Calu3 (cell line): ENCODE measurements around the gene RAPSN. TPM values are rescaled to one million over a fixed set of nuclear protein-coding genes. Genes with fewer than 3 reads are reported as not detected.

Source experiments
- BruUV-seq: library from RNA; stranded (reverse); fragments of 400-500 nt; replicated peaks from 2 replicates; lab custom pipeline; 2021; lab: Mats Ljungman, UMichigan
- CTCF ChIA-PET: fragments of 300-600 bp; sonication (Branson Sonifier 250); formaldehyde crosslinking; loops from one replicate; lab custom pipeline; 2022; ENCODE audit warnings: antibody characterized with exemption; lab: Charles Lee
- DNase-seq: peaks from one replicate; pipeline ENCODE4 v3.0.0; 2022
- H3K27ac Mint-ChIP-seq: one replicate; pipeline ENCODE4 v1.8.0; 2022; ENCODE audit warnings: mixed read lengths; ENCODE audit not compliant: unreplicated experiment
- H3K27me3 Mint-ChIP-seq: one replicate; pipeline ENCODE4 v1.8.0; 2022; ENCODE audit warnings: mixed read lengths; ENCODE audit not compliant: unreplicated experiment
- H3K36me3 Mint-ChIP-seq: one replicate; pipeline ENCODE4 v1.8.0; 2022; ENCODE audit warnings: mild to moderate bottlenecking, moderate library complexity, mixed read lengths; ENCODE audit not compliant: insufficient read depth, unreplicated experiment
- H3K4me1 Mint-ChIP-seq: one replicate; pipeline ENCODE4 v1.8.0; 2022; ENCODE audit warnings: mild to moderate bottlenecking, low read depth, mixed read lengths; ENCODE audit not compliant: unreplicated experiment
- H3K4me3 Mint-ChIP-seq: one replicate; pipeline ENCODE4 v1.8.0; 2022; ENCODE audit warnings: mild to moderate bottlenecking, low read depth, moderate library complexity, mixed read lengths; ENCODE audit not compliant: unreplicated experiment
- H3K9me3 Mint-ChIP-seq: one replicate; pipeline ENCODE4 v1.8.0; 2022; ENCODE audit warnings: low read depth, mixed read lengths; ENCODE audit not compliant: unreplicated experiment
- intact Hi-C: fragments of 100-400 bp; cut with micrococcal nuclease; formaldehyde crosslinking; loops from one replicate; pipeline ENCODE4 v1.10.0; 2022; ENCODE audit not compliant: unreplicated experiment
- total RNA-seq: library from RNA; stranded (reverse); gene quantifications from 2 replicates; pipeline ENCODE4 v1.2.3, GENCODE V29; 2022
- TF ChIP-seq, protein P1 (sequence below): fragments of 200-600 bp; IDR thresholded peaks from one replicate; pipeline ENCODE4 v1.8.0; 2022; ENCODE audit warnings: antibody characterized with exemption; ENCODE audit not compliant: unreplicated experiment

Gene RAPSN
- total RNA-seq, 1 experiment from 2014 or later: 1.8 TPM

DNA sequence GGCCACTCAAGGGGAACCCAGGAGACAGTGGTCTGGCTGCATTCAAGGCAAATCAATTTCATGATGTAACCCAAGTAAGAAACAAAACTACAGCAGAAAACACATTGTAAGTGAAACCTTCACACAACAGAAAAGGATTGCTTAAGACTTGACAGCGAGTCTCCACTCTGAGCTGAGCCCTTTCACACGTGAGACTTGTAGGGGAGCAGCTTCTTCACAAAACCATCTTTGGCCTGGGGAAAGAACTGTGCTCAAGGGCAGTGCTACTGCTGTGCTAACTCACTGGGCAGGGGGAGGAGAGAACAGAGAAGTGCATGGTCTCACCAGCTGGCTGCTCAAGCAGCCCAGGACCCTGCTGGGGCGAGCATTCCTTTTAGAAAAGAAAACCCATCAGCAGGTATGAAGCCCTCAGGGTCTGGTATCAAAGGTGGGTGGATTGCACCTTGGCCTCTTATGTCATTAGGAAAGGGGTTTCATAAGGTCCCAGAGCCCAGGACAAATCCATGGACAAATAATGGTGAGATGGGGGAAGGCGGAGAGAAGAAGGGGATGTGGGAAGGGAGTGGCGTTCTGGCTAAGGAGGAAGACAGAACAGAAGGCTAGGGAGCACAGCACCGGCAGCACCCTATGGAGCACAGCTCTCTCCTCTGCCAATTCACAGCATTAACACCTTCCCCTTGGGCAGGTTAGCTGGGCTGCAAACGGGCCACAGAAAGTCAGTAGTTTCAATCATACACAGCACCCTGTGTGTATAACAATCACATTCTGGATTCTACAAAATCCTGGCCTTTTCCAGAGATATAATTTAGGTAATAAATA lies 20.6 kb upstream of the RAPSN start:
- CTCF ChIA-PET: interaction anchor here (1.1 kb wide), 1 partner anchor 96 kb away, joined by 3 read pairs; the partner anchor contains the start of gene PTPMT1
- no peak overlapping the region for H3K4me3 Mint-ChIP-seq
- H3K27ac Mint-ChIP-seq: no peak overlapping the region
- DNase-seq: no peak
- H3K36me3 Mint-ChIP-seq: peaks cover 69% of the 10 kb centered on the region
- no peaks in the 10 kb centered on the region for H3K9me3 Mint-ChIP-seq
- intact Hi-C loops: no loop called here
- TF ChIP-seq, protein P1, sequence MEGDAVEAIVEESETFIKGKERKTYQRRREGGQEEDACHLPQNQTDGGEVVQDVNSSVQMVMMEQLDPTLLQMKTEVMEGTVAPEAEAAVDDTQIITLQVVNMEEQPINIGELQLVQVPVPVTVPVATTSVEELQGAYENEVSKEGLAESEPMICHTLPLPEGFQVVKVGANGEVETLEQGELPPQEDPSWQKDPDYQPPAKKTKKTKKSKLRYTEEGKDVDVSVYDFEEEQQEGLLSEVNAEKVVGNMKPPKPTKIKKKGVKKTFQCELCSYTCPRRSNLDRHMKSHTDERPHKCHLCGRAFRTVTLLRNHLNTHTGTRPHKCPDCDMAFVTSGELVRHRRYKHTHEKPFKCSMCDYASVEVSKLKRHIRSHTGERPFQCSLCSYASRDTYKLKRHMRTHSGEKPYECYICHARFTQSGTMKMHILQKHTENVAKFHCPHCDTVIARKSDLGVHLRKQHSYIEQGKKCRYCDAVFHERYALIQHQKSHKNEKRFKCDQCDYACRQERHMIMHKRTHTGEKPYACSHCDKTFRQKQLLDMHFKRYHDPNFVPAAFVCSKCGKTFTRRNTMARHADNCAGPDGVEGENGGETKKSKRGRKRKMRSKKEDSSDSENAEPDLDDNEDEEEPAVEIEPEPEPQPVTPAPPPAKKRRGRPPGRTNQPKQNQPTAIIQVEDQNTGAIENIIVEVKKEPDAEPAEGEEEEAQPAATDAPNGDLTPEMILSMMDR: no peak
- H3K27me3 Mint-ChIP-seq: no peaks in the 10 kb centered on the region
- no peaks in the 10 kb centered on the region for H3K4me1 Mint-ChIP-seq
- BruUV-seq: no TSS peak

DNA sequence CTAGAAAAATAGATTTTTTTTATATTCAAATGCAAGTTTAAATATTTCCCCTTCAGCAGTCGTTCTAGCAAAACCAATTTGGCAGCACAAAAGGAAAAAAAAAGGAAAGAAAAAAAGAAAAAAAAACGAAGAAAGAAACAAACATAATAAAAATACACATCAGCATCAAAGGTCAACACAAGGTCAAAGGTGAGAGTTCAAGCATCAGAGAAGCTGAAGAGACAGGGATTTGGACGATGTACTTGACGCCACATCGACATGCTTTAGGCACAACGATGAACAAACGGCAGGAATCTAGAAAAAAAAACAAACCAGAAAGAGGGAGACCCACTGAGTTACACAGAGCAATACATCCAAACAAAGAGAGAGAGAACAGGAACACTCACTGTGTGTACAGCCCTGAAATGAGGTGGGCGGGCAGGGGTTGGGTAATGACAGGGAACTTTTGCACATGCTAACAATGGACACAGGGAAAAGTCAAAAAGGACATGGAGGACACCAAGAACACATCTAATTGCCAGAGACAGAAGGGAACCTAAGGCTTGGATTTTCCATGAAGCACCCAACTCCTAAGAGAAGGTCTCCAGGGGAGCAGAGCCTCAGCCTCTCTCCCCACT lies 19.8 kb upstream of the RAPSN start:
- no TSS peak for BruUV-seq
- DNase-seq: no peak
- H3K27me3 Mint-ChIP-seq: no peaks in the 10 kb centered on the region
- no peak overlapping the region for H3K27ac Mint-ChIP-seq
- CTCF ChIA-PET: interaction anchor here (0.6 to 1.1 kb wide), 2 partner anchors 96 to 393 kb away, joined by 3 to 11 read pairs; partner anchors contain the start of gene PTPMT1
- peaks cover 60% of the 10 kb centered on the region for H3K36me3 Mint-ChIP-seq
- intact Hi-C loops: no loop called here
- no peak overlapping the region for H3K4me3 Mint-ChIP-seq
- H3K4me1 Mint-ChIP-seq: no peaks in the 10 kb centered on the region
- H3K9me3 Mint-ChIP-seq: no peaks in the 10 kb centered on the region
- TF ChIP-seq, protein P1: no peak

DNA sequence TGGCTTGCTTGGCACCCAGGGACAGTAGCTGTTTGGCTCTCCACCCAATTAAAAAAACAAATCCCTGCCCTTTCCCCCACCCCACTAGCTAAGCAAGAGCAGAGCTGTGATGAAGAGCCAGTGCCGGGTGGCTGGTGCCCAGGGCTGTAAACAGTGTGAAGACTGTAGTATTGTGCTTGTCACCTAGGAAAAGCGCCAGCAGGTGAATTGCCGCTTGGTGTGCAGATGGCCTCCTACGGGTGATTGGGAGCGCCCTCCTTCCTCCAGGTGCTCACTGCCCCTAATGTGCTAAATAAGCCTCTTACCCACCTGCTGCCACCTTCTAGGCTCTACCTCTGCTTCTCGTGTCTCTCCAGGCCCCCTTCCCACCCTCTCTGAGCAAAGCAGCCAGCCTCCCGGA lies 18.4 kb upstream of the RAPSN start:
- Mint-ChIP-seq H3K4me3 (no peak overlapping the region), H3K9me3 (no peaks in the 10 kb centered on the region), H3K27ac (no peak overlapping the region), H3K36me3 (peaks cover 49% of the 10 kb centered on the region), H3K27me3 (no peaks in the 10 kb centered on the region), H3K4me1 (no peaks in the 10 kb centered on the region)
- TF ChIP-seq, protein P1: no peak
- no peak for DNase-seq
- intact Hi-C loops: no loop called here
- no TSS peak for BruUV-seq
- CTCF ChIA-PET: no interaction called here

DNA sequence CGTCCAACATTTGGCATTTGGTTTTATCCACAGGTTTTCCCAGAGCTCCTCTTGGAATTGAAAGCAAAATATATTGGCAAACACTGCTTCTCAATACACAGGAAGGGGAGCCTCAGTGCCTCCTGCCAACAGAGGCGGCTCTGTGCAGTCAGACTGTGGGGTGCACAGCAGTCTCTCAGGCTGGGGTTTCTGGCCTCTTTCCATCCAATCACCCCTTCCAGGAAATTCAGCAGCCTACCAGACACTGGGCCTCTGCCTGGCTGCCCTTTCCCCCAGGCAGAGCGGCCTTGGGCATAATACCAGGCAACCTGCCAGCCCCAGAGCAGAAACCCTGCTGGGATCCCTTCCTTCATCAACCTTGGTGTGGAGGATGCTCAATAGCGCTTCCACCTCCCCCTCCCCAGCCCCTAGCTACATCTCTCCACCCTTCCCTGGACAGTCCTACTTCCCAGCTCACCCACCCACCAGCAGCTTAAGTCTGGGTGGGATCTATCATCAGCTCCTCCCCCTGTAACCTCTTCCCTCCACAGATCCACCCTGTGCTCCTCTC lies 17.8 kb upstream of the RAPSN start:
- Mint-ChIP-seq H3K27ac (no peak overlapping the region), H3K4me1 (no peaks in the 10 kb centered on the region), H3K9me3 (no peaks in the 10 kb centered on the region), H3K27me3 (no peaks in the 10 kb centered on the region), H3K36me3 (peaks cover 43% of the 10 kb centered on the region), H3K4me3 (no peak overlapping the region)
- BruUV-seq: no TSS peak
- TF ChIP-seq, protein P1: no peak
- no peak for DNase-seq
- intact Hi-C loops: no loop called here
- CTCF ChIA-PET: no interaction called here
